MM.1S (cell line): ENCODE results near the gene CAB39.

Experiments used
- DNase-seq: peaks from one replicate; pipeline ENCODE4 v3.0.0-alpha.2; 2015
- H2AFZ ChIP-seq: fragments of 300-600 bp; sonication (generic); 2 replicates; pipeline ENCODE4 v1.6.0; 2016; ENCODE audit warnings: antibody characterized with exemption, low read length
- H3F3A ChIP-seq: fragments of 300-600 bp; sonication (generic); 2 replicates; pipeline ENCODE4 v1.6.1; 2016; ENCODE audit warnings: mild to moderate bottlenecking, antibody characterized with exemption, low read length, moderate library complexity, mixed read lengths; ENCODE audit not compliant: insufficient read depth
- H3K27ac ChIP-seq: fragments of 300-600 bp; sonication (generic); 2 replicates; pipeline ENCODE4 v1.5.1; 2016; ENCODE audit warnings: mild to moderate bottlenecking, low read length
- H3K27me3 ChIP-seq: fragments of 300-600 bp; sonication (generic); replicated peaks from 2 replicates; pipeline ENCODE4 v1.6.0; 2016; ENCODE audit warnings: low read length; ENCODE audit not compliant: insufficient read depth
- H3K36me3 ChIP-seq: fragments of 300-600 bp; sonication (generic); replicated peaks from 2 replicates; pipeline ENCODE4 v1.6.1; 2016; ENCODE audit warnings: mild to moderate bottlenecking, low read length, mixed read lengths; ENCODE audit not compliant: insufficient read depth
- H3K4me1 ChIP-seq: fragments of 300-600 bp; sonication (generic); 2 replicates; pipeline ENCODE4 v1.6.1; 2016; ENCODE audit warnings: low read length, mixed read lengths
- H3K4me2 ChIP-seq: fragments of 300-600 bp; sonication (generic); 2 replicates; pipeline ENCODE4 v1.6.0; 2016; ENCODE audit warnings: low read depth, low read length
- H3K4me3 ChIP-seq: fragments of 300-600 bp; sonication (generic); 2 replicates; pipeline ENCODE4 v1.5.1; 2016; ENCODE audit warnings: low read length, mixed read lengths
- H3K79me2 ChIP-seq: fragments of 300-600 bp; sonication (generic); 2 replicates; pipeline ENCODE4 v1.6.1; 2016; ENCODE audit warnings: mixed run types, low read length, mixed read lengths
- H3K9ac ChIP-seq: fragments of 300-600 bp; sonication (generic); 2 replicates; pipeline ENCODE4 v1.6.1; 2016; ENCODE audit warnings: low read length, mixed read lengths
- H3K9me2 ChIP-seq: fragments of 300-600 bp; sonication (generic); replicated peaks from 2 replicates; pipeline ENCODE4 v1.6.1; 2016; ENCODE audit warnings: mild to moderate bottlenecking, low read length, mixed read lengths; ENCODE audit not compliant: insufficient read depth
- H3K9me3 ChIP-seq: fragments of 300-600 bp; sonication (generic); replicated peaks from 2 replicates; pipeline ENCODE4 v1.6.1; 2016; ENCODE audit warnings: mild to moderate bottlenecking, low read length, mixed read lengths; ENCODE audit not compliant: insufficient read depth
- H4K20me1 ChIP-seq: fragments of 300-600 bp; sonication (generic); 2 replicates; pipeline ENCODE4 v1.6.1; 2016; ENCODE audit warnings: mild to moderate bottlenecking, low read length, moderate library complexity, mixed read lengths; ENCODE audit not compliant: insufficient read depth
- CTCF ChIP-seq: fragments of 300-600 bp; sonication (generic); IDR thresholded peaks from 2 replicates; pipeline ENCODE4 v1.5.1; 2016; ENCODE audit warnings: antibody characterized with exemption, low read length, mixed read lengths
- EZH2 ChIP-seq: fragments of 300-600 bp; sonication (generic); optimal IDR thresholded peaks from 2 replicates; pipeline ENCODE3; 2017; ENCODE audit warnings: low read depth, mild to moderate bottlenecking, antibody characterized with exemption, low read length, mixed read lengths
- EZH2phosphoT487 ChIP-seq: fragments of 300-600 bp; sonication (generic); IDR thresholded peaks from 2 replicates; pipeline ENCODE4 v1.6.1; 2018; ENCODE audit warnings: antibody characterized with exemption, low read length

The CAB39 gene

DNA sequence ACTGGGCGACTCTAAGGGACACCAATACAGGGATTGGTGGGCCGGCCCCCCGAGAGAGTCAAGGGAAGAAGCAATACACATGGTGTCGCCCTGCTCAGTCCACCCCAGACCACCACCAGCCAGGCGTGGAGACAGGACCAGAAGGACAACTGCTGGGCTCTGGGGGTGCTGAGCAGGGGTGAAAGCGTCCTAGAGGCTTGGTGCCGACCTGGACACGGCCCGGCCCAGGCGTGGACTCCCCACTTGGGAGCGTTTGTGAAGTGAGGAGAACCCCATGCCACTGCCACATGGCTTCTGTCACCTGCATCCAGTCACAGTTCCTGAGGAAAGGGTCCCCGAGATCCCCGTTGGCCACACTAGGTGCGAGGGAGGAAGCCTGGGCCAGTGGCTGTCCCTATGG lies 116.7 kb downstream of the CAB39 start:
- Histone ChIP-seq H3K9me3 (no peaks in the 10 kb centered on the region), H2AFZ (no peak overlapping the region), H3K4me3 (no peak overlapping the region), H3K4me1 (no peaks in the 10 kb centered on the region), H3K9me2 (no peaks in the 10 kb centered on the region), H3K79me2 (no peaks in the 10 kb centered on the region), H3K36me3 (no peaks in the 10 kb centered on the region), H3K9ac (no peak overlapping the region), H3F3A (no peaks in the 10 kb centered on the region), H3K4me2 (no peak overlapping the region), H3K27ac (no peak overlapping the region), H4K20me1 (no peaks in the 10 kb centered on the region), H3K27me3 (no peaks in the 10 kb centered on the region)
- no peak for DNase-seq
- TF ChIP-seq EZH2phosphoT487 = no peak
- no peak for TF ChIP-seq EZH2
- TF ChIP-seq CTCF = no peak

DNA sequence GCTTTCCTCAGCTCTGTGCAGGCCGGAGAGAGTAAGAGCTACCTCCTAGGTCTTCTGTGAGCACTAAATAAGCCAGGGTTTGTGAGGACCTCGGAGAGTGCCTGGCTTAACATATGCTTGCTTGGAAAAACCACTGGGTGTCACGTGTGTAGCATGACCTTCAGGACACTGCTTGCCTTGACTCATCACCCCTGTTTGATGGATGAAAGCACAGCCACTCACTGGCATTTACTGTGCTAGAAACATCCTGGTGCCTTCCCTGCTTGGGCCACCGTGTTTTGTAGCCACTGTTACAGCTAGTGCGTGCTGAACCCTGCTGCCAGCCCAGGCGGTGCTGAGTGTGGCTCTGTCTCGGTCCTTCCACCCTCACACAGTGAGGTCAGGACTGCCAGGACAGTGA lies 117.3 kb downstream of the CAB39 start:
- TF ChIP-seq EZH2 (no peak), EZH2phosphoT487 (no peak), CTCF (no peak)
- Histone ChIP-seq H3K4me1 (no peaks in the 10 kb centered on the region), H3F3A (no peaks in the 10 kb centered on the region), H2AFZ (no peak overlapping the region), H3K9ac (no peak overlapping the region), H3K27ac (no peak overlapping the region), H3K79me2 (no peaks in the 10 kb centered on the region), H3K27me3 (no peaks in the 10 kb centered on the region), H3K4me3 (no peak overlapping the region), H4K20me1 (no peaks in the 10 kb centered on the region), H3K9me3 (no peaks in the 10 kb centered on the region), H3K4me2 (no peak overlapping the region), H3K9me2 (no peaks in the 10 kb centered on the region), H3K36me3 (no peaks in the 10 kb centered on the region)
- DNase-seq = no peak

- no peak overlapping the region for H3K4me3 ChIP-seq
Observed at GRCh38 chr2:230830428-230830827, 117.8 kb downstream of the CAB39 start.

More at GRCh38 chr2:230830428-230830827, 117.8 kb downstream of the CAB39 start:
- Histone ChIP-seq H3K79me2 (no peaks in the 10 kb centered on the region), H3K9me3 (no peaks in the 10 kb centered on the region), H3K27me3 (no peaks in the 10 kb centered on the region), H2AFZ (no peak overlapping the region), H3K4me1 (no peaks in the 10 kb centered on the region), H3K9ac (no peak overlapping the region), H3K36me3 (no peaks in the 10 kb centered on the region), H3F3A (no peaks in the 10 kb centered on the region), H3K27ac (no peak overlapping the region), H3K4me2 (no peak overlapping the region), H3K9me2 (no peaks in the 10 kb centered on the region), H4K20me1 (no peaks in the 10 kb centered on the region)
- no peak for DNase-seq
- TF ChIP-seq EZH2phosphoT487 = no peak
- TF ChIP-seq EZH2 = no peak
- TF ChIP-seq CTCF = no peak
